Sigmoid colon (tissue), 7 donors: Measurements from ENCODE around the gene SMIM10L1. TPM values are rescaled to one million over a fixed set of nuclear protein-coding genes. Genes with fewer than 3 reads are reported as not detected.

Experiments used
- DNase-seq: peaks from one replicate; pipeline ENCODE4 v3.0.0-alpha.2; 2019
- H3K27ac ChIP-seq, 4 donors: fragments of 200-600 bp; sonication (generic); one replicate each; pipeline ENCODE4 v1.5.1; 2016 to 2019; ENCODE audit warnings: mild to moderate bottlenecking in 1 of 4
- H3K27me3 ChIP-seq, 3 donors: fragments of 200-600 bp; sonication (generic); one replicate each; pipeline ENCODE4 v1.5.1; 2019; ENCODE audit warnings: mild to moderate bottlenecking in 1 of 3
- H3K36me3 ChIP-seq, 4 donors: fragments of 200-600 bp; sonication (generic); one replicate each; pipeline ENCODE4 v1.5.1; 2016 to 2019
- H3K4me1 ChIP-seq, 4 donors: fragments of 200-600 bp; sonication (generic); one replicate each; pipeline ENCODE4 v1.5.1; 2017 to 2019
- H3K4me3 ChIP-seq, 4 donors: fragments of 200-600 bp; sonication (generic); one replicate each; pipeline ENCODE4 v1.5.1; 2017 to 2019; ENCODE audit warnings: mild to moderate bottlenecking in 2 of 4, moderate library complexity in 1 of 4
- H3K9me3 ChIP-seq, 4 donors: fragments of 200-600 bp in 3 of 4; sonication (generic) in 3 of 4; one replicate each; pipeline versions ENCODE4 v1.5.1 to v1.6.1; 2013 to 2019
- CTCF ChIP-seq, 4 experiments: fragments of 450-650 bp in 3 of 4; fragments of 200-600 bp in 1 of 4; IDR thresholded peaks; one replicate each; pipeline ENCODE4 v1.5.1; 2016 to 2019; ENCODE audit warnings: antibody characterized with exemption in 4 of 4, mild to moderate bottlenecking in 3 of 4, moderate library complexity in 2 of 4
- EP300 ChIP-seq, 4 donors: sonication (generic); formaldehyde crosslinking; IDR thresholded peaks; one replicate each; pipeline ENCODE4 v1.6.1; 2017; ENCODE audit warnings: antibody characterized with exemption in 4 of 4
- POLR2A ChIP-seq, 2 donors: fragments of 450-650 bp; IDR thresholded peaks; one replicate each; pipeline ENCODE4 v1.6.1; 2016; ENCODE audit warnings: antibody characterized with exemption in 2 of 2, mild to moderate bottlenecking in 2 of 2, moderate library complexity in 2 of 2
- POLR2AphosphoS5 ChIP-seq, 4 donors: sonication (generic); formaldehyde crosslinking; IDR thresholded peaks; one replicate each; pipeline ENCODE4 v1.6.1; 2017; ENCODE audit warnings: antibody characterized with exemption in 4 of 4
- WGBS, 2 donors: extraction: QIAGEN DNeasy Blood & Tissue Kit; methylation state at CpG; one replicate each; pipeline ENCODE4 v1.1.7; 2013; 5-methylcytosine and 5-hydroxymethylcytosine counted together
- intact Hi-C: fragments of 100-400 bp; cut with DNase I; formaldehyde crosslinking; loops from one replicate; pipeline ENCODE4 v1.15.1; 2023
- polyA plus RNA-seq, 3 donors: library from polyadenylated mRNA; stranded (reverse); fragments of 200-250 nt; gene quantifications; one replicate each; pipeline ENCODE4 v1.2.3, GENCODE V29; 2013
- total RNA-seq, 4 donors: library from RNA; depleted of rRNA; stranded (reverse); fragments of >200 nt; gene quantifications; one replicate each; pipeline ENCODE4 v1.1.0, GENCODE V29; 2016
- donor health status: healthy with polysubstance abuse.
- donor health status: Bipolar disorder and iron deficiency.
- donor health status: healthy.

Gene SMIM10L1
- total and polyA plus RNA-seq, 7 donors: 7.6 to 17.8 (median 11.1) TPM

GRCh38 chr12:11150832-11151231 lies 20.2 kb upstream of the SMIM10L1 start:
- DNase-seq: no peak
- no peak overlapping the region for H3K27ac ChIP-seq
- H3K4me3 ChIP-seq: no peak overlapping the region
- H3K9me3 ChIP-seq: no peaks in the 10 kb centered on the region
- H3K27me3 ChIP-seq: no peaks in the 10 kb centered on the region
- TF ChIP-seq EP300 (IDR thresholded peaks at IDR 0.05) (no peak), CTCF (IDR thresholded peaks at IDR 0.05) (no peak), POLR2A (IDR thresholded peaks at IDR 0.05) (no peak), POLR2AphosphoS5 (IDR thresholded peaks at IDR 0.05) (no peak)
- 31 to 65% methylated on average over 1 of the region's 1 CpG for WGBS, 2 donors
- no peaks in the 10 kb centered on the region for H3K36me3 ChIP-seq
- intact Hi-C loops: no loop called here
- no peaks in the 10 kb centered on the region for H3K4me1 ChIP-seq

- H3K27ac ChIP-seq: no peak overlapping the region
- no peak for DNase-seq
- no peaks in the 10 kb centered on the region for H3K27me3 ChIP-seq
- H3K9me3 ChIP-seq: no peaks in the 10 kb centered on the region
- H3K4me3 ChIP-seq: no peak overlapping the region
- WGBS, 2 donors: 95% methylated on average over 2 of the region's 2 CpGs
- no peaks in the 10 kb centered on the region for H3K36me3 ChIP-seq
- H3K4me1 ChIP-seq: no peaks in the 10 kb centered on the region
- intact Hi-C loops: no loop called here
- TF ChIP-seq POLR2AphosphoS5 (IDR thresholded peaks at IDR 0.05) (no peak), POLR2A (IDR thresholded peaks at IDR 0.05) (no peak), CTCF (IDR thresholded peaks at IDR 0.05) (no peak)
Observed at GRCh38 chr12:11152725-11153124, 18.3 kb upstream of the SMIM10L1 start.

- peaks cover 0 to 8% (median 0%) of the 10 kb centered on the region in 4 donors for H3K4me1 ChIP-seq
- H3K27ac ChIP-seq: no peak overlapping the region
- no peaks in the 10 kb centered on the region for H3K9me3 ChIP-seq
- H3K4me3 ChIP-seq: no peak overlapping the region
- 97 to 100% methylated on average over 1 of the region's 1 CpG for WGBS, 2 donors
- intact Hi-C loops: no loop called here
- no peak for TF ChIP-seq CTCF (IDR thresholded peaks at IDR 0.05)
- TF ChIP-seq POLR2A (IDR thresholded peaks at IDR 0.05): no peak
- TF ChIP-seq EP300 (IDR thresholded peaks at IDR 0.05): no peak
- no peak for TF ChIP-seq POLR2AphosphoS5 (IDR thresholded peaks at IDR 0.05)
- DNase-seq: no peak
- H3K27me3 ChIP-seq: no peaks in the 10 kb centered on the region
- no peaks in the 10 kb centered on the region for H3K36me3 ChIP-seq
Observed at GRCh38 chr12:11154400-11154925, 16.5 kb upstream of the SMIM10L1 start.

GRCh38 chr12:11158885-11159444 lies 12.0 kb upstream of the SMIM10L1 start:
- no peak for DNase-seq
- Histone ChIP-seq H3K4me3 (no peak overlapping the region), H3K27ac (no peak overlapping the region), H3K4me1 (peaks cover 0 to 14% (median 0%) of the 10 kb centered on the region in 4 donors), H3K27me3 (no peaks in the 10 kb centered on the region), H3K9me3 (no peaks in the 10 kb centered on the region), H3K36me3 (peaks cover 0 to 13% (median 0%) of the 10 kb centered on the region in 4 donors)
- 56 to 73% methylated on average over 5 of the region's 5 CpGs for WGBS, 2 donors
- TF ChIP-seq EP300 (IDR thresholded peaks at IDR 0.05): no peak
- no peak for TF ChIP-seq POLR2AphosphoS5 (IDR thresholded peaks at IDR 0.05)
- no peak for TF ChIP-seq CTCF (IDR thresholded peaks at IDR 0.05)
- TF ChIP-seq POLR2A (IDR thresholded peaks at IDR 0.05): no peak
- intact Hi-C loops: no loop called here

GRCh38 chr12:11162502-11162901 lies 8.5 kb upstream of the SMIM10L1 start:
- no peak for TF ChIP-seq EP300 (IDR thresholded peaks at IDR 0.05)
- TF ChIP-seq CTCF (IDR thresholded peaks at IDR 0.05): no peak
- no peak for TF ChIP-seq POLR2A (IDR thresholded peaks at IDR 0.05)
- TF ChIP-seq POLR2AphosphoS5 (IDR thresholded peaks at IDR 0.05): no peak
- Histone ChIP-seq H3K9me3 (no peaks in the 10 kb centered on the region), H3K4me1 (peaks cover 0 to 18% (median 0%) of the 10 kb centered on the region in 4 donors), H3K27ac (no peak overlapping the region), H3K27me3 (no peaks in the 10 kb centered on the region), H3K36me3 (peaks cover 0 to 20% (median 0%) of the 10 kb centered on the region in 4 donors), H3K4me3 (no peak overlapping the region)
- intact Hi-C loops: no loop called here
- 97 to 99% methylated on average over 1 of the region's 1 CpG for WGBS, 2 donors
- no peak for DNase-seq
